NCI-H1048 (cell line): ENCODE measurements around the gene HOXC5.

Experiments used
- DNase-seq: peaks from one replicate; lab custom pipeline; 2025; lab: John Stamatoyannopoulos, UW

The HOXC5 gene

GRCh38 chr12:54019924-54020590 lies 12.8 kb upstream of the HOXC5 start:
- DNase-seq = no peak

DNA sequence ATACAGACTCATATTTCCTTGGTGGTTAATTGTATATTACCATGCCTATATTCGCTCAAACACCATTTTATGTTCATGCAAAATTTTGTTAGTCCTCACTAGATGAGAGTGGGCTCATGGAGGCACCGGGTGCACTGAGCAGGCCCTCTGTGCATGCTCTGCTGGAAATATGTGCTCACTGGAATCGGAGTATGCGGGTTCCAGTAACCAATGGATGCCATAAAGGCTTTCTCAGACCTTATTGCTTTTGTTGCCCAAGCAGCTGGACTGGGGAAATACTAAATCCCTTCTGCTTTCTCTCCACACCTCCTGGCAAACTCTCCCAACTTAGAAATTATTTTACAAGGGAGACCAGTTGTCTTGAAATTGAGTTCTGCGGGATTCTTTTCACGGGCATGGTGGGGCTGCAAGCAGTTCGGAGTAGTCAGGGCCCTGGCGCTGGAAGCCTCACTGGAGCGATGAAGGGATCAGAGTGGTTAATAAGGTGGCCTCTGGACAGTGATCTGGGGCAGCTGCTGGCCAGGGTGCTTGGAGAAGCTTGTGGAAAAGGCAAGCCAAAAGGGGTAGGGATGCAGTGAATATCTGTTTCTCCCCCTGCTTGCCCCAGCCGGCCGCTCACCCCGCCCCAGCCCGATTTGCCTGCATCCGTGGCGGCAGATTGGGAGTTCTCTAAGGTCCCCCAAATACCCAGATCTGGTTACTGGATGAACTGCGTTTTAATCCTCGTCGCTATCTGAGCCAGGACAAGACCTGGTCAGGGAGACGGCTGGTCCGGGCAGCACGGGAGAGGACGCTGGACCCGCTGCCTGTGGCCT lies 12.1 kb upstream of the HOXC5 start:
- no peak for DNase-seq

- DNase-seq = no peak
Observed at GRCh38 chr12:54021432-54022013, 11.3 kb upstream of the HOXC5 start.

DNA sequence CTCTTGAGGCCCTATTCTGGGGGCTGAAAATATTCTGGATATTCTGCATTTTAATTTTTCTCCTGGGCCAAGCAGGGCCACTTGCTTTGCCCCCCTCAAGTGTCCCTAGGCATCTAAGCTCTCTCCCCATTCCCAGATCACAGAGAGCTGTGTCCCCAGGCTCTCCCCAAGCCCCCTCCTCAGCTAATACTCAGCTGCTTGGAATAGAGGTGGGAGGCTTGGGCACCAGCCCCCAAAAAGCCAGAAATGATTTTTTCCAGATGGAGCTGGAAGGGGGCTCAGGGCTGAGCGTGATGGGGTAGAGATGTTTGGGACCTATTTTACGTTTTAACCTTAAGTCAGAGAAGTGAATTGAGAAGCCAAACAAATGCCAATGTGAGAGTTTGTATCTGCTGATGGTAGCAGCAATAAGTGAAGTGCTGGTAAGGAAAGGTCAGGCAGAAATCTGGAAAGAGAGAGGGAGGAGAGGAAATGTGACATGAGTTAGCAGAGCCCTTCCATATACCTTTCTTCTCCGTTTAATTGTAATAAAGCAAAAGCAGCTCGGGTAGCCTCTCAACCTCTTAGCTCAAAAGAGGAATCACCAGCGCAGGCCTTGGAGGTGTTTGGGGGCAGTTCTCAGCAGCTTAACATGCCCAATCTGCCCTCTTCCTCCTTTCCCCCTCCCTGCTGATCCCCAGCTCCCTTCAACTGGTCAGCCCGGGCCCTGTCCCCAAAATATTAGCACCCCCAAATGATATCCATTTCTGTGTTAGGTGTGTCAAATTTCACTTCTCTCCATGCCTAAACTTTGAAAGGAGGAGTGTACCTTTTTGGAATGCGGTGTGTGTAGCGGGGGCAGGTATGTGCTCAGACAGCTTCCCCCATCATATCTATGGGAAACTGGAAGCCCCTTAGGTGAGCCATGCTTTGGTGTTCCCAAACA lies 9.6 kb upstream of the HOXC5 start:
- no peak for DNase-seq

DNA sequence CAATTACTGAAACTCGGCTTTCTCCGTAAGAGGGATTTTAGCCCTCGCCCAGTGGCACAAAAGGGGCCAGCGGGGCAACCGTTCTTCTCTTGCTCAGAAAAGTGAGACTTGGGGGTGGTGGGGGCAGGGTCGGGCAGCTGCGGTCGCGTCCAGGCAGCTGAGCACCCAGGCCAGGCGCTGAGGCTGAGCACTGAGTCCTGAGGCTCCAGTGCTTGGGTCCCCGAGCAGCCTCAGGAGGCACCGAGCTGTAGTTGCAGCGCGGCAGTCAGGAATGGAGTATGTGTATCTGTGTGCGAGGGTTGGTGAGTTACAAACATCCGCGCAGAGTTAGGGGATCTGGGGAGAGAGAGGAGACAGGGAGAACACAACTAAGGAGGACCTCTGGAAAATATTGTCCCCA lies 8.7 kb upstream of the HOXC5 start:
- DNase-seq = no peak

DNA sequence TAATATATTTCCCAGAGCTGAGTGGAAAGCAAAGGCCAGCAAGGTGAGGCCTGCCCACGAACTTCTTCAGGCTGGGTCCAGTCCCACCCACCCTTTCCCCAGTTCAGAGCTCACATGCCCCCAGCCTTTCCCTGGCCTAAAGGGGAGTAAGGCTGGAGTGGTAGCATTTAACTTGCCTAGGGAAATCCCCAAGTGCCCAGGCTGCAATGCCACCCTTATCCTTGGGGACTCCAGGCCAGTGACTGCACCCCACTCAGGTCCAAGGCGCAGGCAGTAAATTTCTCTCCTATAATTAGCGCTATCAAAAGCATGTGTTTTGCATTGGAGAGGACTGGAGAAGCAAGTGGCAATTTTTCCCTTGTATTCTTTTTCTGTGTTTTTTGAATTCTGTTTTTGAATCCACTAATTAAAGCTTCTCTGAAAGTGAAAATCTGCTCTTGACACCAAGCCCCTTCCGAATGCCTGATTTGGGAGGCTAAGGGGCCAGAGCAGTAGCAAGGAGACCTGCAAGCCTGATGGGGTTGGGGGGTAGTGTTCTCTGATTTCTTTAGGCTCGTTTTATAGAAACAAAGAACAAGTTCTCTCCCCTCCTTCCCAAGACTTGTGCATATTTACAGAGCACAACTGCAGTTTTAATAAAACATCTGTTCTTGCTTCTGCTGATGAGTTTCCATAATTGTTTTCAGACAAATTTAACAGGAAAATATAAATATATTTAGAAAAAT lies 8.1 kb upstream of the HOXC5 start:
- DNase-seq = no peak

- DNase-seq = no peak
Observed at GRCh38 chr12:54025499-54026405, 7.1 kb upstream of the HOXC5 start.

DNA sequence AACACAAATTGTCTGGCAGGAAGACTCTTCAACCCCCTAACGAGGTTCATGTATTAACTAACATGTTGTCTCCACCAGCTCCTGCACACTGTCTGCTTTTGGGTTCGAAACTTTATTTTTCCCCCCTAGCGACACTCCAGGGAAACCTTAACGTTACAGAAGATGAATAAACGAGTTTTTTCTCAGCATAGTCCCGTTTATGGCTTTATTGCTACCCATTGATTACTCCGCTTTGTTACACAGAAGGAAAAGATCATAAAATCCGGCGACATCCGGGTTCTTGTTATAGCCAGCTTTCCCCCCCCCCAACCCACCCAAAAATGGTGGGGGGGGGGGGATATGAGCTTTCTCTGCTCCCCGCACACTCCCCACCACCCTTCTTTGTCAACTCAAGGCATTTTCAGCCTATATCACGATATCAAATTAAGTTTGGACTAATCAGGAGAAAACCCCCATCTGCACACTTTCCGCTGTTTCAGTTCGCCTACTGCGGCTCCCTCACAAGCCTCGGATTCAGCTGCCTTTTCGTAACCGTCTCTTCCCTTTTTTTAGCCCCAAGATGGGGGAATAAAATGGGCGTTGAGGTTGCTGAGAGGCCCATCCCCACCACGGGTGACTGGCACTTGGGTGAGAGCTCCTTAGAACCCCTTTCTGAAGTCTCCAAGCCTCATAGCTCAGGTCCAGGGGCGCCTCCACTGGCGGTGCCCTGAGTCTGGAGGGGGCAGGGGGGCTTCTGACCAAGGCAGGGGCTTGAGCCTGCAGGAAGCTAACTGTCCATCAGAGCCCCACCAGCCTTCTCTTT lies 6.0 kb upstream of the HOXC5 start:
- no peak for DNase-seq

DNA sequence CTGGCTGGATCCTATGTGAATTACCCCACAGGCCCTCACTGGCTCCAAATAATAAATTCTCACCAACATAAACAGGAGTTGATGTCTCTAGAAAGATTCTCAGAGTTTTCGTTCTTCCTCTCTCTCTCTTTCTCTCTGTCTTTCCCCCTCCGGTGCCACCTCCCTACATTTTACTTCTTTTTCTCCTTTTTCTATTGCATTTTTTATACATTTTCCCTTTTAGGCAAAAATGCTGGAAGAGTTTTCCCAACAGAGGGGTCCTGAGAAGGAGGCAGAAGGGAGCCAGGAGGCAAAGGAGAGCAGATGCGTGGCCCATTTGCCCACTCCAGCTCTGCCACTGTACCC lies 5.4 kb upstream of the HOXC5 start:
- DNase-seq = no peak

GRCh38 chr12:54028314-54029201 lies 4.3 kb upstream of the HOXC5 start, which contains the start of gene HOXC6:
Gene HOXC6 (plus strand): TSS chr12:54028440. CDS start chr12:54028522, 82 bp downstream.
- no peak for DNase-seq

GRCh38 chr12:54029529-54030441 lies 3.1 kb upstream of the HOXC5 start:
- DNase-seq = no peak

GRCh38 chr12:54030442-54030801 lies 2.4 kb upstream of the HOXC5 start:
- no peak for DNase-seq

DNA sequence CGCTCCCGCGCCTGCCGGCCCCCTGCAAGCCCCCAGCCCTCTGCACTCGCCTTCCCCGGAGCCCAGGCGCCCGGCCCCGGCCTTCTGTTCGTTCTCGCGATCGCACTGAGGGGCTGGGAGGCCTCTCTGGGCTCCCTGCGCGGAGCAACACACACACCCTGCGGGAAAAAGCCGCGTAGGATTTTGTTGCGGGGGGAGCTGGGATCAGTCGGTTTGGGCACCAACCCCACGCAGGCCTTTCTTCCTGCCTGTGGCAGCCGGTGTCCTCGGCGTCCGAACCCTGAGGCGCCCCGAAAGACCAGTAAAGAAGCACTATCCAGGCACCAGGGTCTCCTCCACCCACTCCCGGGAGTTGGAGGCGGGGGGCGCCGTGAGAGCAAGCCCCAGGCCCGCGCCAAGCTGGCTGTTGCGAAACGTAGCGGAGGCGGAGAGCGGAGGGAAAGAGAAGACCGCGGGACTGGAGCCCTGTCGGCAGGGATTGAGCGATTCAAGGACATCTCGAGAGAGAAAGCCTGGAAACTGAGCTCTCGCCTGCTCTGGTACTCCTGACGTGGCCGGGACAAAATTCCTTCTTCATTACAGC lies 1.9 kb upstream of the HOXC5 start:
- no peak for DNase-seq

DNA sequence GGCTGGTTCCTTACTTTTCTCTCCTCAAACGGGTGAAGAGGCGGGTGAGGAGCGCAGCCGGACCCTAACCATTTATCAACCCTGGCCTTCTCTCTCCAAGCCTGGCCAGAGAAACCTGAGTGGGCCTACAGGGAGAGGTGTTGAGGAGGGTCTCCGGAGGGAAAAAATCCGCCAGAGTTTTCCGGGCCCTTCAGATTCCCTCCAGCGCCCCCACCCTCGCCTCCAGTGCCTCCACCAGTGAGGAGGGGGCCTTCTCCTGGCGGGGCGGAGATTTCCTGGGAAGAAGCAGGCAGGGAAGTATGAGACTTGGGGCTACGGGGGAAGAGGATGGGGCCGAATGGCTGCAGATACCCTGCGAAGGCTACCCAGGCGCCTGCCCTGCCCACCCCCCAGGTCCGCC lies 1.4 kb upstream of the HOXC5 start:
- DNase-seq = no peak

DNA sequence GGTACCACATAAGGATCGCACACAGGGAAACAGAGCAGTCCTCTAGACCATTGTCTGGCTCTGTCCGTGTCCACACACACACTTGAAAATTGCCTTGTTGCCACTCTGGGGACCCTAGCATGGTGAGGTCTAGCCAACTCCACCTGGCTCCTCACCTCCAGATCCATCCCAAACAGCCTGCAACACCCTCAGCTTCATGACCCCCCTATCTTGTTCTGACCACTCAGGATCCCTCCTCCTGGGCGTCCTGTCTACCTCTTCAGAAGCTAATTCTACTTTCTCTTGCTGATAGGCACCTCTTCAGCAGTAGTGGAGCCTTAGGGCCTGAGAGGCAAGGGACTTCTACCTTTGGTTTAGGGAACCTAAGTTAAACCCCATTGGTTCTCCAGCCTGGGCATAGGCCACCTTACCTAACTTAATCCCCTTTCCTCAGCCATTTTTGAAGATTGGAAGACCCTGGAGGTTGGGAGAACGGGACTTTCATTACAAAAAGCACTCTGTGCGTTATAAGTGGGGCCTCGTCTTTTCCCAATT lies 697 bp upstream of the HOXC5 start:
- DNase-seq = no peak

DNA sequence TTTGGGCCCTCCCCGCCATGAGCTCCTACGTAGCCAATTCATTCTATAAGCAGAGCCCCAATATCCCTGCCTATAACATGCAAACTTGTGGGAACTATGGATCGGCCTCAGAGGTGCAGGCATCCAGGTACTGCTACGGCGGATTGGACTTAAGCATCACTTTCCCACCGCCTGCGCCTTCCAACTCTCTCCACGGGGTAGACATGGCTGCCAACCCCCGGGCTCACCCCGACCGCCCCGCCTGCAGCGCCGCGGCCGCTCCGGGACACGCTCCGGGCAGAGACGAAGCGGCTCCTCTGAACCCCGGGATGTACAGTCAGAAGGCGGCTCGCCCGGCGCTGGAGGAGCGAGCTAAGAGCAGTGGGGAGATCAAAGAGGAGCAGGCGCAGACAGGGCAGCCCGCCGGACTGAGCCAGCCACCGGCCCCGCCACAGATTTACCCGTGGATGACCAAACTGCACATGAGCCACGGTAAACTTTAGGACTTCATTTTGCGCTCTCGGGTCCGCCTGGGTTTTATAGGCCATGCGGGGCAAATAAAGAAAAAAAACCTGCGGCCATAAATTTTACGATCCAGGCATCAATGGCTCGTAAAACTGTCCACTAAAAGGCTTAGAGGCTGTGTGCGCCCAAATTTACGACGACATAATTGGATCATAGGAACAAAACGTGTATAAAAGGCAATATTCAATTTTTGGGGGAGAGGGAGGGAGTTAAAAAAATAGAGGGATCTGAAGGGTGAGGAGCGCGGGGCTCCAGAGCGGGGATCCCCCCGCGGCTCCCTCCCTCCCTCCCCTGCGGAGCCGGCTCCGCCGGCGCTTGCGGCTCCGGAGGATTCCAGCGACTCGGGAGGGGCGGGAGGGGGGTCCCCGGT lies 493 bp downstream of the HOXC5 start:
- DNase-seq = peak; percentile 36
